Neuronal stem cell (in vitro differentiated cells): ENCODE results near the gene CCDC87.
"Not testable (repeated sequence)": the region's sequence is repeated elsewhere in the genome, so short reads cannot be mapped to it uniquely, and the experiment has no call there.

Experiments
- DNase-seq: peaks from one replicate; pipeline ENCODE4 v3.0.0-alpha.2; 2013; ENCODE audit warnings: low spot score
- H2AFZ ChIP-seq: one replicate; pipeline ENCODE4 v1.6.1; 2013; ENCODE audit warnings: mild to moderate bottlenecking, low read length, inconsistent platforms
- H2AK5ac ChIP-seq: 2 replicates; pipeline ENCODE4 v1.6.1; 2013; ENCODE audit warnings: low read depth, mild to moderate bottlenecking, inconsistent platforms, low read length, moderate library complexity, mixed read lengths
- H2BK120ac ChIP-seq: 2 replicates; pipeline ENCODE4 v1.6.1; 2013; ENCODE audit warnings: low read depth, mild to moderate bottlenecking, inconsistent platforms, low read length, moderate library complexity, mixed read lengths
- H2BK12ac ChIP-seq: one replicate; pipeline ENCODE4 v1.6.1; 2013; ENCODE audit warnings: low read length, inconsistent platforms
- H2BK15ac ChIP-seq: 2 replicates; pipeline ENCODE4 v1.6.1; 2013; ENCODE audit warnings: mild to moderate bottlenecking, low read length, inconsistent platforms, mixed read lengths
- H2BK5ac ChIP-seq: one replicate; pipeline ENCODE4 v1.6.1; 2013; ENCODE audit warnings: inconsistent platforms, mild to moderate bottlenecking, low read length, moderate library complexity
- H3K14ac ChIP-seq: one replicate; pipeline ENCODE4 v1.6.1; 2013; ENCODE audit warnings: low read length, inconsistent platforms
- H3K18ac ChIP-seq: 2 replicates; pipeline ENCODE4 v1.6.1; 2013; ENCODE audit warnings: low read length, inconsistent platforms
- H3K23ac ChIP-seq: 2 replicates; pipeline ENCODE4 v1.6.1; 2013; ENCODE audit warnings: low read depth, mild to moderate bottlenecking, mixed read lengths, low read length, inconsistent platforms; ENCODE audit not compliant: poor library complexity
- H3K27ac ChIP-seq: replicated peaks from 3 replicates; pipeline ENCODE4 v1.5.1; 2013; ENCODE audit warnings: low read length, inconsistent platforms
- H3K27me3 ChIP-seq, 3 experiments: 2 replicates each; pipeline ENCODE4 v1.6.1; 2013; ENCODE audit warnings: low read length in 3 of 3, mild to moderate bottlenecking in 2 of 3, inconsistent platforms in 1 of 3, low read depth in 1 of 3, mixed read lengths in 1 of 3, moderate library complexity in 1 of 3; ENCODE audit not compliant: control insufficient read depth in 3 of 3, insufficient read depth in 3 of 3
- H3K36me3 ChIP-seq, 2 donors: replicated peaks in 1 of 2; 2 replicates each; pipeline ENCODE4 v1.6.1; 2013; ENCODE audit warnings: low read length in 2 of 2; ENCODE audit not compliant: control insufficient read depth in 2 of 2, insufficient read depth in 2 of 2
- H3K4ac ChIP-seq: 2 replicates; pipeline ENCODE4 v1.6.1; 2013; ENCODE audit warnings: inconsistent platforms, mild to moderate bottlenecking, low read length, moderate library complexity
- H3K4me1 ChIP-seq, 2 donors: 1 replicate in 1 of 2; 2 replicates in 1 of 2; pipeline ENCODE4 v1.6.1; 2013; ENCODE audit warnings: low read length in 2 of 2, low read depth in 1 of 2; ENCODE audit not compliant: control insufficient read depth in 2 of 2, insufficient read depth in 1 of 2
- H3K4me2 ChIP-seq: one replicate; pipeline ENCODE4 v1.6.1; 2013; ENCODE audit warnings: mild to moderate bottlenecking, low read length, inconsistent platforms; ENCODE audit not compliant: insufficient read depth, poor library complexity, severe bottlenecking
- H3K4me3 ChIP-seq, 2 donors: 2 replicates each; pipeline ENCODE4 v1.5.1; 2013; ENCODE audit warnings: low read length in 2 of 2, mild to moderate bottlenecking in 2 of 2, inconsistent platforms in 1 of 2, moderate library complexity in 1 of 2
- H3K79me1 ChIP-seq: one replicate; pipeline ENCODE4 v1.6.1; 2013; ENCODE audit warnings: low read depth, mild to moderate bottlenecking, inconsistent platforms, low read length, moderate library complexity
- H3K9ac ChIP-seq: one replicate; pipeline ENCODE4 v1.6.1; 2013; ENCODE audit warnings: mild to moderate bottlenecking, low read depth, low read length, inconsistent platforms; ENCODE audit not compliant: poor library complexity
- H3K9me3 ChIP-seq, 2 donors: replicated peaks in 1 of 2; 2 replicates each; pipeline versions ENCODE3 to v1.6.1; 2013; ENCODE audit warnings: low read length in 2 of 2, mild to moderate bottlenecking in 2 of 2, inconsistent platforms in 1 of 2, low read depth in 1 of 2, mixed read lengths in 1 of 2, moderate library complexity in 1 of 2; ENCODE audit not compliant: control insufficient read depth in 2 of 2, insufficient read depth in 1 of 2
- H4K8ac ChIP-seq: one replicate; pipeline ENCODE4 v1.6.1; 2013; ENCODE audit warnings: low read depth, mild to moderate bottlenecking, inconsistent platforms, low read length, moderate library complexity
- H4K91ac ChIP-seq: one replicate; pipeline ENCODE4 v1.6.1; 2013; ENCODE audit warnings: low read length, low read depth, mild to moderate bottlenecking, inconsistent platforms; ENCODE audit not compliant: poor library complexity
- WGBS, 2 donors: extraction: QIAGEN DNeasy Blood & Tissue Kit; methylation state at CpG; one replicate each; pipeline ENCODE4 v1.1.7; 2013; ENCODE audit warnings: missing lambda C conversion rate in 2 of 2, mixed read lengths in 1 of 2; ENCODE audit not compliant: insufficient read length in 2 of 2, insufficient replicate concordance in 1 of 2; ENCODE audit errors: extremely low coverage in 2 of 2; 5-methylcytosine and 5-hydroxymethylcytosine counted together

CCDC87 gene

GRCh38 chr11:66589315-66589714 is 3.5 kb downstream of the CCDC87 start:
- H3K79me1 ChIP-seq, H2BK120ac ChIP-seq, H2BK15ac ChIP-seq, H3K27me3 ChIP-seq, H3K27ac ChIP-seq, H3K14ac ChIP-seq, H4K8ac ChIP-seq, H3K18ac ChIP-seq, H3K9ac ChIP-seq, H4K91ac ChIP-seq, DNase-seq, H3K23ac ChIP-seq, H2AK5ac ChIP-seq, H2AFZ ChIP-seq, H3K4me2 ChIP-seq, H3K4me3 ChIP-seq, H3K36me3 ChIP-seq, H2BK12ac ChIP-seq, H2BK5ac ChIP-seq, H3K4ac ChIP-seq: not testable (repeated sequence)
- Histone ChIP-seq H3K4me1 (peaks cover 5 to 11% of the 10 kb centered on the region in 2 donors), H3K9me3 (peaks cover 19 to 21% of the 10 kb centered on the region in 2 donors)
- WGBS, 2 donors = no CpG with 5 or more reads among the region's 2 CpGs

DNA sequence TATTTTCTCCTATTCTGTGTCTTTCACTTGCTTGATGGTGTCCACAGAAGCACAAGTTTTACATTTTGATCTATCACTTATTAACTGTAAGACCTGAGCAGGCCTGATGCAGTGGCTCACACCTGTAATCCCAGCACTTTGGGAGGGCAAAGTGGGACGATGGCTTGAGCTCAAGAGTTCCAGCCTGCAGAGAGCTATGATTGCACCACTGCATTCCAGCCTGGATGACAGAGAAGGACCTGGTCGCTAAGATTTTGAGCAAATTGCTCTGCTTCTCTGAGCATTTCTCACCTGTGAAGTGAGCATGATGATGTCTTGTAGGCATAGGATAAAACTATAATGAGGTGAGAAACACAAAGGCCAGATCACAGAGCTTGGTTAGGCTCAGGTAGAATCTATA is 6.7 kb downstream of the CCDC87 start:
- Histone ChIP-seq H3K4me1 (no peaks in the 10 kb centered on the region), H3K27me3 (no peaks in the 10 kb centered on the region), H2AFZ (no peak overlapping the region), H4K8ac (no peak overlapping the region), H3K23ac (no peak overlapping the region), H3K36me3 (no peaks in the 10 kb centered on the region), H2BK5ac (no peak overlapping the region), H3K18ac (no peak overlapping the region), H3K4me3 (no peak overlapping the region), H2BK120ac (no peak overlapping the region), H3K4me2 (no peak overlapping the region), H2BK12ac (no peak overlapping the region), H4K91ac (no peak overlapping the region), H3K9ac (no peak overlapping the region), H3K27ac (no peak overlapping the region), H3K9me3 (peaks cover 8 to 17% of the 10 kb centered on the region in 2 donors), H3K79me1 (no peaks in the 10 kb centered on the region), H3K4ac (no peak overlapping the region), H2AK5ac (no peak overlapping the region), H3K14ac (no peak overlapping the region), H2BK15ac (no peak overlapping the region)
- no peak for DNase-seq
- no CpG with 5 or more reads among the region's 2 CpGs for WGBS, 2 donors

GRCh38 chr11:66585447-66585846 is 7.4 kb downstream of the CCDC87 start:
- H4K8ac ChIP-seq, H2AK5ac ChIP-seq, H3K79me1 ChIP-seq, H3K14ac ChIP-seq, H3K9ac ChIP-seq, H2BK120ac ChIP-seq, H3K27me3 ChIP-seq, H2BK12ac ChIP-seq, H2AFZ ChIP-seq, H2BK5ac ChIP-seq, H2BK15ac ChIP-seq, H4K91ac ChIP-seq, DNase-seq, H3K4ac ChIP-seq, H3K27ac ChIP-seq, H3K4me1 ChIP-seq, H3K18ac ChIP-seq, H3K4me2 ChIP-seq, H3K4me3 ChIP-seq, H3K23ac ChIP-seq, H3K36me3 ChIP-seq: not testable (repeated sequence)
- peaks cover 2 to 11% of the 10 kb centered on the region in 2 donors for H3K9me3 ChIP-seq
- no CpG with 5 or more reads among the region's 1 CpG for WGBS, 2 donors

- no CpG with 5 or more reads among the region's 3 CpGs for WGBS, 2 donors
- not testable (repeated sequence) for H2AFZ ChIP-seq, H3K18ac ChIP-seq
Measured at GRCh38 chr11:66582565-66583147, 10.2 kb downstream of the CCDC87 start.

More at GRCh38 chr11:66582565-66583147, 10.2 kb downstream of the CCDC87 start:
- not testable (repeated sequence) for H2BK12ac ChIP-seq, H3K4me3 ChIP-seq, H4K91ac ChIP-seq, H3K9ac ChIP-seq, H3K4me2 ChIP-seq, H3K27ac ChIP-seq, H3K4ac ChIP-seq, H3K79me1 ChIP-seq, H3K27me3 ChIP-seq, DNase-seq, H3K14ac ChIP-seq, H3K4me1 ChIP-seq, H2AK5ac ChIP-seq, H2BK5ac ChIP-seq, H2BK120ac ChIP-seq, H3K23ac ChIP-seq, H3K36me3 ChIP-seq, H4K8ac ChIP-seq, H3K9me3 ChIP-seq, H2BK15ac ChIP-seq
